Activated T-cell treated with anti-CD3 and anti-CD28 coated beads, Interleukin-2, amount 50 U/mL, for 4 hours (primary cell): Measurements from ENCODE around the gene TAL1. TPM values are rescaled to one million over a fixed set of nuclear protein-coding genes. Genes with fewer than 3 reads are reported as not detected.

Experiments
- ATAC-seq, 2 donors: fragments of 200-7000 bp; cut with Tn5 transposase; one replicate each; pipeline ENCODE4 v1.10.0; 2021
- DNase-seq: peaks from one replicate; pipeline ENCODE4 v3.0.0-alpha.2; 2020
- H3K27me3 Mint-ChIP-seq: one replicate; pipeline ENCODE4 v1.8.0; 2021; ENCODE audit warnings: low read depth, mixed read lengths
- H3K36me3 Mint-ChIP-seq: one replicate; pipeline ENCODE4 v1.8.0; 2022; ENCODE audit warnings: mixed read lengths; ENCODE audit not compliant: insufficient read depth
- H3K4me1 Mint-ChIP-seq: one replicate; pipeline ENCODE4 v1.8.0; 2021; ENCODE audit warnings: low read depth, mixed read lengths
- H3K4me3 Mint-ChIP-seq: one replicate; pipeline ENCODE4 v1.8.0; 2021; ENCODE audit warnings: mild to moderate bottlenecking, moderate library complexity, mixed read lengths
- H3K9me3 Mint-ChIP-seq: one replicate; pipeline ENCODE4 v1.8.0; 2021; ENCODE audit warnings: mixed read lengths
- total RNA-seq, 3 donors: library from RNA; stranded (reverse); gene quantifications; one replicate each; pipeline ENCODE4 v1.2.1, GENCODE V29; 2021

Gene TAL1
- total RNA-seq, 3 donors from 2014 or later, result 0.05 to 0.14 (median 0.11) TPM

DNA sequence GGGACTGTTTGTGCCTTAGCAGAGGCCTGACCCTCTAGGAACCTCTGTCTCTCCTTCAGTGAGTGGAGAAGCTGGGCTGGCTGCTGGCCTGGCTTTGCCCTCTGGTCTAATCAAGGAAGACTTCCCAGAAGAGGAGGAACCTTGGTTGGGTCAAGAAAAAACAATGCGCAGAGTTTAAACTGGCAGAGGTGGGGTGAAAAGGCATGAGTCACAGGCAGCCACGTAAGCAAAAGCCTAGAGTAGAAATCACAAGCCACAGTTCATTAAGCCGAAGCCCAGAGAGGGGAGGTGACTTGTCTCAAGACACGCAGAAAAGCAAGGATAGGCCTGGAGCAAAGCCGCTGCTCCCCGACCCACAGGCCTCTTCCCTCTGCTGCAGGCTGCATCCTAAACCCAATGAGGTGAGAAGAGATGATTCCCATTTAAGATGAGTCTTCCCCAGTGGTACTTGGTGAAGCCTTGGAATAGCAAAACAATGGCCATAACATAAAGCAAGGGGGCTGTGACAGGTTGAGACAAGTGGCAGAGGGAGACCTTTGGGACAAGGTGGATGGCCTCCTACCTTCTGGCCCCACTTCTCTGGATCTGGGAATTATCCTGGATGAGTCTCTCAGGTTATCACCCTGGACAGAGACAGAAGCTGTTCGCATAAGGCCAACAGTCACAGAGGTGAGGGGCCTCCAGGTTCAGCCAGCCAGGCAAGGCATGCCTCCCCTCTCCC, 49.9 kb downstream of the TAL1 start:
- Mint-ChIP-seq H3K27me3 (peaks cover 39% of the 10 kb centered on the region), H3K9me3 (no peaks in the 10 kb centered on the region), H3K4me1 (peaks cover 8% of the 10 kb centered on the region), H3K36me3 (no peaks in the 10 kb centered on the region), H3K4me3 (no peak overlapping the region)
- DNase-seq (no peak), ATAC-seq (no peak)

DNA sequence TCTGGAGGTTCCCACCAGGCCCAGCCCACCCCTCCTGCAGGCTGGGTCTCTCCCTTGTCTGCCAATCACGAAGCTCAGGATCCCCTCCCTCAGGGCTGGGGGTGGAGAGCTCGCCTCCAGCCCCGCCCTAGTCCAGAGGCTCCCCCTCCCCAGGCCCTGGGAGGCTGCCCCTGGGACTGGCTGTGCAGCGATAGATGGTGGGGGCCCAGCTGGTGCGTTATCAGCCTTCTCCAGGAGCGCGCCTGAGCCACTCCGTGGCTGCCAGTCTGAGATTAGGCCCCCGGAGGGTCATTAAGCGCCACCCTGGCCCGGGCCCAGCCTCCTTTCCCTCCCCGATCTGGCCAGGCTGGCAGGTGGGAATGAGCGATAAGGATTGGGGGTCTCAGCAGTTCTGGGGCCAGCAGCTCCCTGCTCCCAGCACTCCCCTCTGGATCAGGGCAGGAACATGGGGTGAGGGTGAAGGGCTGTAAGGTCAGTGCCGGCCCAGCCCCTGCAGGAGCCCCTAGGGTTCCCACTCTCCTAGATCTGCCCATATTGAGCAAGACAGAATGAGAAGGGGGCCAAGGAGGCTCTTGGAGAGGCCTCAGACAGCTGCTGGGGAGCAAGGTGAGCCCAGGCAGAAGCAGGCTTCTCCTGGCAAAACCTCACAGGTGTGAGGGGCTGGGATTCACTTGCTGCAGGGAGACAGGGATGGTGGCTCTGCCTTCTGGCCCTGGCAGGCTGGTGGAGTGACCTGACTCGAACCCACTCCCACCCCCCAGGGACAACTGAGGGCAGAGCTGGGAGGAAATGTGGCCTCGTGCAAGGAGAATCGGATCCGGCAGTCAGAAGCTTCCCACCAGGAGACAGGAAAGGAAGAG, 50.7 kb downstream of the TAL1 start:
- no peak for ATAC-seq
- Mint-ChIP-seq H3K4me1 (peaks cover 8% of the 10 kb centered on the region), H3K27me3 (peaks cover 39% of the 10 kb centered on the region)

DNA sequence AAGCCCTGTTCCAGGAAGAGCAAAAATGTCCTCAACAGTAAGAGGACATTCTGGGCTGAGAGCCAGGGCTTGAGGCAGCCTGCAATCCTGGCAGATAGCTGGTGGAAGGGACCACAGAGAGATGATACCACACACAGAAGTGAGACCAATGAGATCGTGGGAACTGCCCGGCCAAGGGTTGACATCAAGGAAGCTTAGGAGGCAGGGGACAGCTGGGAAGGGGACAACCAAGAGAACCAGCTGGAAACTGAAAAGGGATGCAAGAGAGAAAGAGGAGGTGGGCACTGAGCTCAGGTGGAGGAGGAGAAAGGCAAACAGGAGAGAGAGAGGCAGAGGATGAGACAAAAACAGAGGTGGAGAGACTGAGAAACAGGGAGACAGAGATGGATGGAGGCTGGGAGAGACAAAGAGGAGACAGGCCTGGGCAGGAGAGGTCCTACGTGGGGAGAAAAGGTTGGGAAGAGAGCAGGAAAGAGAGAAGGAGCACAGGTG, 51.4 kb downstream of the TAL1 start:
- no peaks in the 10 kb centered on the region for H3K36me3 Mint-ChIP-seq
- DNase-seq, result no peak
- no peaks in the 10 kb centered on the region for H3K9me3 Mint-ChIP-seq
- peaks cover 43% of the 10 kb centered on the region for H3K27me3 Mint-ChIP-seq
- no peak overlapping the region for H3K4me3 Mint-ChIP-seq
- ATAC-seq, result no peak
- peaks cover 8% of the 10 kb centered on the region for H3K4me1 Mint-ChIP-seq

More for the DNA sequence above, 50.7 kb downstream of the TAL1 start:
- Mint-ChIP-seq H3K36me3 (no peaks in the 10 kb centered on the region), H3K4me3 (no peak overlapping the region), H3K9me3 (no peaks in the 10 kb centered on the region)
- DNase-seq, result no peak

DNA sequence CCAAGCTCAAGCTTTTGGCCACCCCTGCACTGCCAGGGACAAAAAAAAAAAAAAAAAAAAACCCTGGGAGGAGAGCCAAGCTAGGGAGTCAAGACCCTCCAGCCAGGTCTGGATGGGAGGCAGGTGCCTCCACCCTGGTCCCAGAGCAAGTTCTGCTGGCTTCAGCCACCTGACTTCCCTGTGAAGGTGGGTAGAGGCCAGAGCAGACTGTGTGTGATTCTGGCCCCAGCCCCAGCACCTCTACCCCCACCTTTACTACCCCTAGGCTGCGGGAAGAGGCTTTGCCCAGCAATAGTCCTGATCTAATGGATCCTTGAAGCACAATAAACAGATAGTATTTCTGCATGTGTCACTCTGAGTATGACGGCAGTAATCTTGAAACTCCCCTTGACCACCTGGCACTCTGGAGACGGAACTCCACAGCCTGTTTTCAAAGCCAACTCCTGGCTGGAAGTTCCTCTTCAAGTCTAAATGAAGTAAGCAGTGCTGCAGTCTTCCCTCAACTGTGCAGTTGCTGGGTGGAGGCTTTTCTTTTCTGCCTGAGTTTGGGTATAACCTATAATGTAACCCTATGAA, 51.9 kb downstream of the TAL1 start:
- Mint-ChIP-seq H3K4me1 (peaks cover 8% of the 10 kb centered on the region), H3K9me3 (no peaks in the 10 kb centered on the region), H3K36me3 (no peaks in the 10 kb centered on the region), H3K4me3 (no peak overlapping the region), H3K27me3 (peaks cover 47% of the 10 kb centered on the region)
- no peak for ATAC-seq
- DNase-seq, result no peak

DNA sequence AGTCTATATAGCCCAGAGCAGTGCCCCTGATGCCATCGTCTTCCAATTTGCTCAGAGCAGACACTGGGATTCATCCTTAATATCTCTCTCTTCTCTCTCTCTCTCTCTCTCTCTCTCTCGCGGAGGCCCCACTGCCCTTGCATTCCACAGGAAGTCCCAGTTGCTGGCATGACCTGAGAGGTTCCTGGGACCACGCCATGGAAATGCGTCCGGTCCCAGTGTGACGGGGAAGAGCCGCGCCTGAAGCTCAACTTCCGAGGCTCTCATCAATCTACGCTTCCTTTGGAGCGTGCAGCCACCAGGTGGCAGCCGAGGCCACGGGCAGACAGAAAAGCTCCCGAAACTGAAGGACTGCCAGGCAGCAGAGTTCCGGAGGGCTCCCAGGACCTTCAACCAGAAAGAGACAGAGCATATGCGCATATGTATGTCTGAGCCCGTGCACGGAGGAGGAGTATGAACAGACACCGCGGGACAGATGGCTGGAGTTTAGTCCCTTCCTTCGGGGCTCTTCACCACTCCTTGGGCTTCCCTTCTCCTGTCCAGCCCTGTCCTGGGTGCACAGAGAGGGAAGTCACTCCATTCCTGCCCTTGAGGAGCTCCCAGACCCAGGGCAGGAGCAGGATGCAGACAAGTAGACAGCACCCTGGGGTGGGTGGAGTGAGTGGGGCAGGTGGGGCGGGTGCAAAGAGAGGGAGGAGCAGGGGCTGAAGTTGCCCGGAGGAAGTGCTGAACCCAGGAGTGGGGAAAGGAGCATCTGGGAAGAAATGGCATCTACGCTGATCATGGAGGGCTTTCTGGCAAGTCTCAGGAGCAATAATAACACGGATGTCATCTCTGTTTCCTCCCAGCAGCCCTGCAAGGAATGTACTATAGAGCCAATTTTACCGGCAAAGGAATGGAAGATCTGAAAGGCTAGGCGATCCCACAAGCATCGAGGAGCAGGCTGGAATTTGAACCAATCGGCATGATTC, 52.7 kb downstream of the TAL1 start:
- Mint-ChIP-seq H3K4me1 (peaks cover 8% of the 10 kb centered on the region), H3K4me3 (peak overlapping the region; percentile 75), H3K36me3 (no peaks in the 10 kb centered on the region), H3K27me3 (peaks cover 49% of the 10 kb centered on the region), H3K9me3 (no peaks in the 10 kb centered on the region)
- ATAC-seq, result peak; percentile 84
- peak; percentile 55 for DNase-seq

DNA sequence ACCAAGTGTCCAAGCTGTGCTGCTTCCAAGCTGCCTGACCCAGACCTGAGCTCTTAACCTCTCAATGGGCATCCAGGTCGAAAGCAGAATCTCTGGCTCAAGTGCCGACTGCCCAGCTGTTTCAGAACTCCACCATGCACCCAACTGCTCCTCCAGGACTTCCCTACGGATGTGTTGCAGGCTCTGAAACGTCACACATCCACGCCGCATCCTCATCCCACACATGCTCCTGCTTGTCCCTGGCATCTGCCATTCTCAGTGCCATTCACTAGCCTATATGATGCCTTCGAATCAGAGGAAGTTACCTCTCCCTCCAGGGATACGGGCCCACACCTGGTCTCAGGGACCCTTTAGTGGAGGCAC, 53.4 kb downstream of the TAL1 start:
- no peak for ATAC-seq
- H3K27me3 Mint-ChIP-seq, result peaks cover 52% of the 10 kb centered on the region

DNA sequence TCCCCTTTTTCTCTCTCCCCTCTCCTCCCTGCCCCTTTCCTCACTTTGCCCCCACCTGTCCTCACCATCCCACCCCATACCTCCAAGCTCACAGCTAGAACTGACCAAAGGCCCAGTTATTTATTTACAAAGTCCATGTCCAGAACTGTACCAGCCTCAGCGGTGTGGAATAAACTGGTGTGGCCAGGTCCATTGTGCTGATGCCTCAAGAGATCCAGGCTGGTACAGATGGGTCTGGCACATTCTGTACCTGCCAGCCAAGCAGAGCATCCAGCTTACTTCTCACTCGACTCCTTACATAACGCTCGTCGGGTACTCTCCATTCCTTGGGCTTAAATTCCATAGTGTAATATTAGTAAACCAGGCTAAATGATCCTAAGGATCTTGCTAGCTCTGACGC, 54.0 kb downstream of the TAL1 start:
- no peak for ATAC-seq
- no peaks in the 10 kb centered on the region for H3K36me3 Mint-ChIP-seq
- no peaks in the 10 kb centered on the region for H3K9me3 Mint-ChIP-seq
- H3K4me3 Mint-ChIP-seq, result no peak overlapping the region
- peaks cover 46% of the 10 kb centered on the region for H3K27me3 Mint-ChIP-seq
- peaks cover 8% of the 10 kb centered on the region for H3K4me1 Mint-ChIP-seq
- no peak for DNase-seq

More for the DNA sequence above, 53.4 kb downstream of the TAL1 start:
- no peaks in the 10 kb centered on the region for H3K36me3 Mint-ChIP-seq
- H3K4me3 Mint-ChIP-seq, result no peak overlapping the region
- no peaks in the 10 kb centered on the region for H3K9me3 Mint-ChIP-seq
- DNase-seq, result no peak
- peaks cover 8% of the 10 kb centered on the region for H3K4me1 Mint-ChIP-seq

DNA sequence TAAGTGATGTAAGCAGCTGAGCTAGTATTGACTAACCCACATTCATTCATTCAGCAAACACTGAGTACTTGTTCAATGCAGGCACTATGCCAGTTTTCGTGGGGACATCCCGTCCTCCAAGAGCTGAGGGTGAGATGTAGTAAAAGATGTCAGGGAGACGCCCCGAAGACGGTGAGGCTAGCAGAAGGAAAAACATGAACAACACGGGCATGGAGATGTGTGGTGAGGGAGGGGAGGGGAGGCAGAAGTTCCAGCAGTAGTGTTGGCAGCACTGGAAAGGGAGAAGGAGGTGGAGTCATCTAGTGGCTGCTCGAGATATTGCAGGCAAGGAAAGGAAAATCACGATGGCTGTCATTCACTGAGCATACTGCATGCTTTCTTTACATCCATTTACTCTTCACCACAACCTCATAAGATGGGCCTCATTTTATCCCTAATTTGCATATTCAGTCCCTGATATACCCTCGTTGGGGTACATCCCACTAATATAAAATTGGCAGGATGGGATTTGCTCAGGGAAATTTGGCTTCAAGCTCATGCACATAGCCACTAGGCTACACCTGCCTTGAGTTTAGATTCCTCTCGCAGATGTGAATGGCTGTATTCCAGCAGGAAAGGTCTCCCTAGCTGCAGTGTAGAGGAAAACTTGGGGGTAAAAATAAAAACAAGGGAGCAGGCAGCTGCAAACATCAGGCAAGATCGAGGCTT, 56.6 kb downstream of the TAL1 start:
- ATAC-seq (peak; percentile 35 to 41), DNase-seq (peak; percentile 20)
- Mint-ChIP-seq H3K36me3 (no peaks in the 10 kb centered on the region), H3K4me3 (no peak overlapping the region), H3K4me1 (peaks cover 8% of the 10 kb centered on the region), H3K27me3 (peaks cover 29% of the 10 kb centered on the region), H3K9me3 (no peaks in the 10 kb centered on the region)

DNA sequence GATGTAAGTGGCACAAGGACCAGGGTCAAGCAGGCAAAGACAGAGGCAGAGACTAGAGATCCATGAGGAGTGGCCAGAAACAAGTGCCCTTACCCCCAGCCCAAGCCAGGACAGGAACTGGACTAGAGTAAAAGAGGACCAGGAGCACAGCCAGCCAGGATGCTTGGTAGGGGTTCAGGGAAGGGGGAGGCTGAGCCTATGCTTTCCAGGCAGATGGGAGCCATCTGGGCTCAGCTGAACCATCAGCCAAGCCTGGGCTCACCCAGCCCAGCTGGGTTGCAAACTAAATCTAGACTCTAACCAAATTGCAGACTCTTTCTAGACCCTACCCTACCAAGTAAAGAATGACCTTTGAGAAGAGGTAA, 57.4 kb downstream of the TAL1 start:
- no peak for ATAC-seq
- no peaks in the 10 kb centered on the region for H3K9me3 Mint-ChIP-seq
- no peak for DNase-seq
- peaks cover 7% of the 10 kb centered on the region for H3K4me1 Mint-ChIP-seq
- H3K27me3 Mint-ChIP-seq, result peaks cover 26% of the 10 kb centered on the region
- no peak overlapping the region for H3K4me3 Mint-ChIP-seq
- H3K36me3 Mint-ChIP-seq, result no peaks in the 10 kb centered on the region

DNA sequence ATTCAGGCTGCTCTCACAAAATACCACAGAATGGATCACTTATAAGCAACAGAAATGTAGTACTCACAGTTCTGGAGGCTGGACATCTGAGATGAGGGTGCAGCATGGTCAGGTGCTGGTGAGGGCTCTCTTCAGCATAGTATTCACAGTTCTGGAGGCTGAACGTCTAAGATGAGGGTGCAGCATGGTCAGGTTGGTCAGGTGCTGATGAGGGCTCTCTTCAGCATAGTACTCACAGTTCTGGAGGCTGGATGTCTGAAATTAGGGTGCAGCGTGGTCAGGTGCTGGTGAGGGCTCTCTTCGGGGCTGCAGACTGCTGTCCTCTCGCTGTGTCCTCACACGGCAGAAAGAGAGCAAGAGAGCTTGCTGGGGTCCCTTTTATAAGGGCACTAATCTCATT, 59.2 kb downstream of the TAL1 start:
- Mint-ChIP-seq H3K9me3 (no peaks in the 10 kb centered on the region), H3K4me3 (no peak overlapping the region)

More for the DNA sequence above, 59.2 kb downstream of the TAL1 start:
- H3K36me3 Mint-ChIP-seq, result no peaks in the 10 kb centered on the region
- DNase-seq (no peak), ATAC-seq (no peak)
- no peaks in the 10 kb centered on the region for H3K4me1 Mint-ChIP-seq
- peaks cover 28% of the 10 kb centered on the region for H3K27me3 Mint-ChIP-seq

Other genes with a start within 250 kb of the TAL1 start
- gene CYP4X1, start 208.6 kb downstream of the TAL1 start, total RNA-seq, result not detected
- not detected for gene CYP4Z1, start 165.0 kb downstream of the TAL1 start, total RNA-seq
- not detected for gene CYP4A22, start 94.8 kb downstream of the TAL1 start, total RNA-seq
- gene PDZK1IP1, start 42.2 kb downstream of the TAL1 start, total RNA-seq, result not detected
- gene STIL, start 81.9 kb upstream of the TAL1 start, total RNA-seq, result 1 to 10 TPM; 7.3 to 9.2 (median 7.6) TPM
- gene CMPK1, start 101.6 kb upstream of the TAL1 start, total RNA-seq, result 100 to 1,000 TPM; 104 to 116 (median 107) TPM
- not detected for gene FOXE3, start 184.1 kb upstream of the TAL1 start, total RNA-seq
- gene FOXD2, start 205.8 kb upstream of the TAL1 start, total RNA-seq, result under 1 TPM in 2 of 3 donors, not detected in 1; 0.16 to 0.19 TPM